HCT116 (cell line): ENCODE data around the gene HEY2. TPM values are rescaled to one million over a fixed set of nuclear protein-coding genes. Genes with fewer than 3 reads are reported as not detected.
"Not testable (repeated sequence)": the region's sequence is repeated elsewhere in the genome, so short reads cannot be mapped to it uniquely, and the experiment has no call there.

Experiments used
- ATAC-seq: fragments of 200-7000 bp; cut with Tn5 transposase; 2 replicates; pipeline ENCODE4 v1.9.1; 2020; ENCODE audit warnings: mild to moderate bottlenecking, moderate library complexity
- BruUV-seq: library from RNA; stranded (reverse); fragments of 400-500 nt; replicated peaks from 2 replicates; lab custom pipeline; 2021; lab: Mats Ljungman, UMichigan
- CTCF ChIA-PET: fragments of 300-600 bp; sonication (Branson Sonifier 250); formaldehyde crosslinking; loops from one replicate; lab custom pipeline; 2021; ENCODE audit warnings: antibody characterized with exemption; lab: Charles Lee
- POLR2A ChIA-PET: fragments of 300-600, 350-600 bp; sonication (Branson Sonifier 250); formaldehyde crosslinking; loops from one replicate; lab custom pipeline; 2021; ENCODE audit warnings: antibody characterized with exemption; lab: Charles Lee
- RAD21 ChIA-PET, 2 experiments: fragments of 300-600 bp; sonication (Branson Sonifier 250); formaldehyde crosslinking; loops; one replicate each; lab custom pipeline; 2023; ENCODE audit warnings: low total read pairs in 2 of 2; ENCODE audit not compliant: uncharacterized antibody in 2 of 2, unreplicated experiment in 2 of 2, low non-redundant PET in 1 of 2; lab: Charles Lee
- DNase-seq: peaks from one replicate; pipeline ENCODE4 v3.0.0-alpha.2; 2010; ENCODE audit warnings: low read depth, low spot score
- H2AFZ ChIP-seq: fragments of 200-600 bp; shearing (Covaris generic), sonication (generic); 2 replicates; pipeline ENCODE4 v1.6.1; 2017; ENCODE audit warnings: low read depth, mixed run types, mixed read lengths, antibody characterized with exemption, low read length; ENCODE audit not compliant: poor library complexity, severe bottlenecking
- H3K27ac ChIP-seq: 2 replicates; pipeline ENCODE4 v1.5.1; 2012; ENCODE audit warnings: low read depth, low read length
- H3K27me3 ChIP-seq: fragments of 200-600 bp; sonication (generic); 2 replicates; pipeline ENCODE4 v1.6.1; 2016; ENCODE audit warnings: mixed run types, low read length, mixed read lengths; ENCODE audit not compliant: insufficient read depth
- H3K36me3 ChIP-seq, 2 experiments: fragments of 200-500 bp in 1 of 2; fragments of 200-600 bp in 1 of 2; sonication (Bioruptor generic) in 1 of 2; sonication (generic) in 1 of 2; 2 replicates each; pipeline versions ENCODE4 v1.5.1 to v1.6.1; 2014 to 2016; ENCODE audit warnings: low read length in 2 of 2, inconsistent platforms in 1 of 2, mixed read lengths in 1 of 2, mixed run types in 1 of 2; ENCODE audit not compliant: insufficient read depth in 2 of 2, control insufficient read depth in 1 of 2
- H3K4me1 ChIP-seq, 2 experiments: fragments of 200-600 bp in 1 of 2; sonication (generic) in 1 of 2; 2 replicates each; pipeline versions ENCODE4 v1.5.1 to v1.6.1; 2012 to 2017; ENCODE audit warnings: low read length in 2 of 2, inconsistent platforms in 1 of 2, mild to moderate bottlenecking in 1 of 2, mixed read lengths in 1 of 2, mixed run types in 1 of 2, moderate library complexity in 1 of 2; ENCODE audit not compliant: insufficient read depth in 2 of 2, control insufficient read depth in 1 of 2
- H3K4me2 ChIP-seq: fragments of 200-600 bp; sonication (generic); 2 replicates; pipeline ENCODE4 v1.6.1; 2017; ENCODE audit warnings: mixed run types, low read length, mixed read lengths
- H3K4me3 ChIP-seq, 2 experiments: fragments of 200-600 bp in 1 of 2; sonication (generic) in 1 of 2; replicated peaks in 1 of 2; 2 replicates each; pipeline ENCODE4 v1.5.1; 2011 to 2016; ENCODE audit warnings: low read length in 2 of 2, control low read depth in 1 of 2, low read depth in 1 of 2, mild to moderate bottlenecking in 1 of 2, mixed read lengths in 1 of 2, mixed run types in 1 of 2
- H3K79me2 ChIP-seq: fragments of 200-600 bp; sonication (generic); 2 replicates; pipeline ENCODE4 v1.6.1; 2017; ENCODE audit warnings: mild to moderate bottlenecking, mixed run types, low read length, moderate library complexity, mixed read lengths; ENCODE audit not compliant: insufficient read depth
- H3K9ac ChIP-seq: fragments of 200-600 bp; sonication (generic); 2 replicates; pipeline ENCODE4 v1.6.1; 2016; ENCODE audit warnings: low read length, mixed read lengths
- H3K9me2 ChIP-seq: fragments of 200-600 bp; sonication (generic), shearing (Covaris generic); 2 replicates; pipeline ENCODE4 v1.6.1; 2017; ENCODE audit warnings: mixed run types, mild to moderate bottlenecking, moderate library complexity; ENCODE audit not compliant: insufficient read depth
- H3K9me3 ChIP-seq, 2 experiments: fragments of 200-500 bp in 1 of 2; fragments of 200-600 bp in 1 of 2; sonication (Bioruptor generic) in 1 of 2; sonication (generic) in 1 of 2; 2 replicates each; pipeline ENCODE4 v1.6.1; 2014 to 2017; ENCODE audit warnings: low read length in 2 of 2, mixed read lengths in 2 of 2, inconsistent platforms in 1 of 2, low read depth in 1 of 2, mild to moderate bottlenecking in 1 of 2, mixed run types in 1 of 2, moderate library complexity in 1 of 2; ENCODE audit not compliant: control insufficient read depth in 1 of 2, insufficient read depth in 1 of 2
- H4K20me1 ChIP-seq: fragments of 200-600 bp; sonication (generic), shearing (Covaris generic); 2 replicates; pipeline ENCODE4 v1.6.1; 2017; ENCODE audit warnings: mixed run types, mild to moderate bottlenecking, moderate library complexity; ENCODE audit not compliant: insufficient read depth
- CBX3 ChIP-seq: IDR thresholded peaks from 2 replicates; pipeline ENCODE4 v1.6.1; 2012; ENCODE audit warnings: low read depth
- CEBPB ChIP-seq: IDR thresholded peaks from 2 replicates; pipeline ENCODE4 v1.6.1; 2012; ENCODE audit warnings: low read depth
- EGR1 ChIP-seq: IDR thresholded peaks from 2 replicates; pipeline ENCODE4 v1.6.1; 2012; ENCODE audit warnings: low read depth
- ELF1 ChIP-seq: IDR thresholded peaks from 2 replicates; pipeline ENCODE4 v1.6.1; 2012; ENCODE audit warnings: low read depth, borderline replicate concordance
- EZH2 ChIP-seq: fragments of 200-600 bp; sonication (generic); IDR thresholded peaks from 2 replicates; pipeline ENCODE4 v1.6.1; 2017; ENCODE audit warnings: antibody characterized with exemption, mixed run types
- EZH2phosphoT487 ChIP-seq: fragments of 200-600 bp; IDR thresholded peaks from 2 replicates; pipeline ENCODE4 v1.6.1; 2018; ENCODE audit warnings: antibody characterized with exemption, borderline replicate concordance
- FOSL1 ChIP-seq: IDR thresholded peaks from 2 replicates; pipeline ENCODE4 v1.6.1; 2012; ENCODE audit warnings: low read depth
- JUND ChIP-seq: IDR thresholded peaks from 2 replicates; pipeline ENCODE4 v1.6.1; 2012
- MAX ChIP-seq: IDR thresholded peaks from 2 replicates; pipeline ENCODE4 v1.6.1; 2012
- POLR2A ChIP-seq: IDR thresholded peaks from 2 replicates; pipeline ENCODE4 v1.7.0; 2011; ENCODE audit warnings: borderline replicate concordance; ENCODE audit not compliant: insufficient read depth, insufficient read length; ENCODE audit errors: extremely low read depth
- POLR2AphosphoS5 ChIP-seq: IDR thresholded peaks from 2 replicates; pipeline ENCODE4 v1.6.1; 2011; ENCODE audit warnings: mild to moderate bottlenecking, low read depth, low read length, moderate library complexity
- RAD21 ChIP-seq: IDR thresholded peaks from 2 replicates; pipeline ENCODE4 v1.6.1; 2012; ENCODE audit warnings: low read depth, mild to moderate bottlenecking
- SIN3A ChIP-seq: IDR thresholded peaks from 2 replicates; pipeline ENCODE4 v1.6.1; 2012; ENCODE audit warnings: low read depth
- SP1 ChIP-seq: IDR thresholded peaks from 2 replicates; pipeline ENCODE4 v1.6.1; 2012; ENCODE audit warnings: low read depth
- SRF ChIP-seq: IDR thresholded peaks from 2 replicates; pipeline ENCODE4 v1.6.1; 2012; ENCODE audit warnings: low read depth
- TCF7L2 ChIP-seq: IDR thresholded peaks from 2 replicates; pipeline ENCODE4 v1.7.0; 2011; ENCODE audit warnings: borderline replicate concordance, inconsistent platforms; ENCODE audit not compliant: insufficient read depth, insufficient read length; ENCODE audit errors: extremely low read depth
- ZBTB33 ChIP-seq: IDR thresholded peaks from 2 replicates; pipeline ENCODE4 v1.6.1; 2011; ENCODE audit warnings: mild to moderate bottlenecking, low read length, moderate library complexity; ENCODE audit not compliant: insufficient replicate concordance; ENCODE audit errors: extremely low read depth
- intact Hi-C: fragments of 100-400 bp; cut with micrococcal nuclease; formaldehyde crosslinking; loops from 2 replicates; pipeline ENCODE4 v1.10.0; 2022
- total RNA-seq: library from RNA; stranded (reverse); gene quantifications from one replicate; pipeline ENCODE4 v1.2.1, GENCODE V29; 2021; ENCODE audit not compliant: unreplicated experiment

Gene HEY2
- total RNA-seq, 1 experiment from 2014 or later, result not detected

DNA sequence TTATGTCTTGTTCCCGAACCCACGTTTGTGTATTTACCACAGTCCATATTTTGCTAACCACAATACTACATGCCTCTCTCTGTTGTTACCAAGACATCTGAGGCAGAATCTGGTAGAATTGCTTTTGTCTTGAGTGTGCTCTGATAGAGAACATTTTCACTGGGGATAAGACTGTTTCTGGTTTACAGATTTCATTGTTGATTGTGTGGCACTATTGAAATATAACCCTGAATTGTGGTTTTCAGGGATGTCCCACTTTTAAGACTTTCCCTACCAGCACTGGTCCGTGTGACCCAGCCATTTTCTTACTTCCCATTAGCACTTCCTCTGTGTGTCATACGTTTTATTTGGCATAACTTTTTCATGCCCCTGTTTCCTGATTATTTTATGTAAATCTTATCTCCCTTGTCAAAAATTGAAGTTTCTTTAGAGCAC lies 53.5 kb downstream of the HEY2 start:
- Histone ChIP-seq H3K27me3 (no peaks in the 10 kb centered on the region), H3K9me3 (no peaks in the 10 kb centered on the region), H2AFZ (no peak overlapping the region), H3K4me2 (no peak overlapping the region), H4K20me1 (no peaks in the 10 kb centered on the region), H3K9ac (no peak overlapping the region), H3K79me2 (no peaks in the 10 kb centered on the region), H3K36me3 (no peaks in the 10 kb centered on the region), H3K4me3 (no peak overlapping the region)
- intact Hi-C loops, result no loop called here
- DNase-seq (no peak), ATAC-seq (no peak)
- ChIA-PET POLR2A (no interaction called here), CTCF (no interaction called here)
- TF ChIP-seq MAX (no peak), FOSL1 (no peak)
- TF ChIP-seq, all 23 proteins: peak for 0
- BruUV-seq, result no TSS peak
- Histone ChIP-seq H3K4me1 (peaks cover 0 to 4% of the 10 kb centered on the region in 2 experiments; a peak in 1 of 4 replicates), H3K27ac (no peak overlapping the region), H3K9me2 (no peaks in the 10 kb centered on the region)
- RAD21 ChIA-PET, result no interaction called here

GRCh38 chr6:125804264-125804663 lies 54.8 kb downstream of the HEY2 start:
- no peaks in the 10 kb centered on the region for H3K79me2 ChIP-seq
- ATAC-seq, result no peak
- no peak overlapping the region for H3K4me2 ChIP-seq

GRCh38 chr6:125804866-125805425 lies 55.5 kb downstream of the HEY2 start:
- H3K27ac ChIP-seq, DNase-seq, H3K9ac ChIP-seq, ATAC-seq, BruUV-seq, H3K36me3 ChIP-seq, RAD21 ChIA-PET, H3K4me2 ChIP-seq, H3K4me1 ChIP-seq, H3K9me2 ChIP-seq, H3K27me3 ChIP-seq, CTCF ChIA-PET, H2AFZ ChIP-seq, intact Hi-C loops, H3K4me3 ChIP-seq, H3K79me2 ChIP-seq, H3K9me3 ChIP-seq, H4K20me1 ChIP-seq: not testable (repeated sequence)
- POLR2A ChIA-PET, result interaction anchor here (0.8 kb wide), 1 partner anchor 11 kb away, joined by 3 read pairs; no protein-coding TSS in a partner anchor

More at GRCh38 chr6:125804264-125804663, 54.8 kb downstream of the HEY2 start:
- ChIA-PET POLR2A (interaction anchor here (0.8 kb wide), 1 partner anchor 12 kb away, joined by 3 read pairs; no protein-coding TSS in a partner anchor), RAD21 (no interaction called here), CTCF (no interaction called here)
- Histone ChIP-seq H3K4me3 (no peak overlapping the region), H3K27me3 (no peaks in the 10 kb centered on the region), H3K36me3 (no peaks in the 10 kb centered on the region), H3K9me3 (no peaks in the 10 kb centered on the region), H3K9me2 (no peaks in the 10 kb centered on the region), H4K20me1 (no peaks in the 10 kb centered on the region), H3K27ac (no peak overlapping the region), H2AFZ (no peak overlapping the region), H3K9ac (no peak overlapping the region), H3K4me1 (no peaks in the 10 kb centered on the region)
- no peak for TF ChIP-seq CBX3
- TF ChIP-seq JUND, result no peak
- TF ChIP-seq SRF, result no peak
- TF ChIP-seq POLR2AphosphoS5, result no peak
- no peak for TF ChIP-seq SP1
- no peak for TF ChIP-seq TCF7L2
- no peak for TF ChIP-seq ELF1
- TF ChIP-seq EZH2phosphoT487, result no peak
- TF ChIP-seq CEBPB, result no peak
- TF ChIP-seq ZBTB33, result no peak
- TF ChIP-seq EGR1, result no peak
- no peak for TF ChIP-seq EZH2
- TF ChIP-seq POLR2A, result no peak
- no peak for TF ChIP-seq RAD21
- no peak for TF ChIP-seq SIN3A
- intact Hi-C loops, result no loop called here
- no peak for DNase-seq
- no TSS peak for BruUV-seq
